Measurements from ENCODE around the gene SH2D3C.

Gene SH2D3C

GRCh38 chr9:127806871-127807270, 28.4 kb upstream of the SH2D3C start:
- no peak for DNase-seq

GRCh38 chr9:127805620-127806019, 27.2 kb upstream of the SH2D3C start:
- DNase-seq = no peak

GRCh38 chr9:127803507-127804352, 25.3 kb upstream of the SH2D3C start:
- DNase-seq = no peak

- peak; percentile 74 to 78 (median 76) for DNase-seq
Observed at GRCh38 chr9:127802576-127803443, 24.3 kb upstream of the SH2D3C start, which contains the start of gene FPGS. Gene FPGS, plus strand, starts transcription at chr9:127802882. Its CDS starts 43 bp downstream, at chr9:127802925.

GRCh38 chr9:127801955-127802575, 23.6 kb upstream of the SH2D3C start:
- no peak for DNase-seq

GRCh38 chr9:127796852-127797370, 18.4 kb upstream of the SH2D3C start:
- no peak for DNase-seq

- no peak for DNase-seq
Observed at GRCh38 chr9:127796225-127796813, 17.9 kb upstream of the SH2D3C start.

GRCh38 chr9:127794001-127794791, 15.7 kb upstream of the SH2D3C start:
- DNase-seq = no peak

- no peak for DNase-seq
Observed at GRCh38 chr9:127793093-127793708, 14.7 kb upstream of the SH2D3C start.

- DNase-seq = no peak
Observed at GRCh38 chr9:127792417-127793031, 14.1 kb upstream of the SH2D3C start.

GRCh38 chr9:127791085-127791484, 12.6 kb upstream of the SH2D3C start:
- no peak for DNase-seq

- no peak for DNase-seq
Observed at GRCh38 chr9:127790094-127790855, 11.8 kb upstream of the SH2D3C start.

GRCh38 chr9:127789179-127789578, 10.7 kb upstream of the SH2D3C start:
- no peak for DNase-seq

- DNase-seq = peak in 2 of 4 experiments; percentile 27 to 40
Observed at GRCh38 chr9:127788337-127789011, 10.0 kb upstream of the SH2D3C start.

- no peak for DNase-seq
Observed at GRCh38 chr9:127786773-127787104, 8.3 kb upstream of the SH2D3C start.

GRCh38 chr9:127785933-127786772, 7.7 kb upstream of the SH2D3C start, which contains the start of gene CDK9:
Gene CDK9, plus strand, starts transcription at chr9:127786034. Its CDS starts 115 bp downstream, at chr9:127786149.
- DNase-seq = peak; percentile 84 to 89 (median 85)

GRCh38 chr9:127785023-127785932, 6.8 kb upstream of the SH2D3C start:
- peak; percentile 75 to 87 (median 80) for DNase-seq

Data from activated CD4-positive, CD25-positive, alpha-beta regulatory T cell (primary cell).